Glomerular endothelial cell (primary cell): Measurements from ENCODE around the gene ATXN2. TPM values are rescaled to one million over a fixed set of nuclear protein-coding genes. Genes with fewer than 3 reads are reported as not detected.

Experiments used
- DNase-seq: peaks from one replicate; pipeline ENCODE4 v3.0.0-alpha.2; 2011; ENCODE audit warnings: low read depth, low spot score; ENCODE audit errors: extremely low read depth
- total RNA-seq: library from RNA; depleted of rRNA; stranded (reverse); fragments of >200 nt; gene quantifications from 2 replicates; pipeline ENCODE4 v1.2.3, GENCODE V29; 2015

The ATXN2 gene
- total RNA-seq, 1 donor from 2014 or later, result 51.8 TPM

GRCh38 chr12:111454311-111454710, 144.8 kb downstream of the ATXN2 start:
- no peak for DNase-seq

DNA sequence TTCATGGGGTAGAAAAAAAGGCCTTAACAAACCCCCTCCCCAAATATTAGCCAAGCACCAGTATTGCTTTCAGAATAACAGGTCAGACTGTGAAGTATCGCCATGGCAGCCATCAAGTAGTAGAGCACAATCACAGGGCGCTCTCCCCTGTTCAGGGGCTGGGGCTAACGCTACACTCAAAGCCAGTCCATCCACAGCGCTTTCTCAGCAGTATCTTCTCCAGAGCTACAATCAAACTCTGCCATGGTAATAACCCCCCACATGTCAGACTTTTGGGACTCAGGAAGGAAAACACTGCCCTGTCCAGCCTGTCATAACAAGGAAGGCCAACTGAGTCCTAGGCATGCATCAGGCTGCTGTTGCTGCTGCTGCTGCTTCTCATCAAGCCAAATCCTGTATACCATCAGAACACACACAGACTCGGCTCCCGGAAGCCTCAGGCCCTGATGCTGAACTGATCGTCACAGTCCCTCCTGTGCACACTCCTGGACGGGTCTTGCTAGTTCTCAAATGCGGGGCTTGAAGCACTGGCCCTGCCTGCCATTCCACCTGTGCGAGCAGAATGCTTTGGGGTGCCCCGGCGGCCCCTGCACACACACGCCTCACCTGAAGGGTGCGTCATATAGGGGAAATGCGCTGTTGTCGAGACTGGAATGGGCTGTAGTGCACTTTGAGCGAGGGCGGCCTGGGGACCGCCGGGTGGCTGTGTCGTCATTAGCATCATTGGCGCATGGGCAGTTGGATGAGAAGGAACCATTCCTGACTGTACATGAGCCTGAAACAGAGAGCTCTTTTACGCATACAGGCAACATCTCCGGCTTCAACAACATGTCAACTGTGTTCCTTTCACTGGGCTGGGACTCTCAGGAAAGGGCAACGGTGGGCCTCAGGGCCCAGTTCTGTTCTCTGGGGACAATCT, 145.8 kb downstream of the ATXN2 start:
- DNase-seq, result no peak

DNA sequence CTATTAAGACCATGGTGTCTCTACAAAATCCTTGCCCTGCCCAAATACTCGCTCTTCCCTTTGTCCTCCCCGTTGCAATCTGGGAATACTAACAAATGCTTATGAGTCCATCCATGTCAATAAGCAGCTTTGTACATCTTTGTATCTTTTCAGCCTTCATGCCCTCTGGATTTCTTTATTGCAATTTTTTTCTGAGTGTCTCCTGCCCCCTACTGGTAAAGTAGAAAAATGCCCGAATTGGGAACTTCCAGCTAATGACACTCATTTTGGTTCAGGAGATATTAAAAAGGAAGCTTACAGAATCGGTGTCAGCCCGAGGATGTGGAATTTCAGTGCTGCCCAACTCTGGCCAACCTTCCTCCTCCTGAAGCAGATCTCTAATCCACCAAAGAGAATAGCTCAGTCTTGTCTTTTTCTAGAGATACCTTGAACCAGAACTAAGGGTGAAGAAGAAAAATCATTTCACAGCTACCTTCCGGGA, 147.4 kb downstream of the ATXN2 start:
- no peak for DNase-seq

DNA sequence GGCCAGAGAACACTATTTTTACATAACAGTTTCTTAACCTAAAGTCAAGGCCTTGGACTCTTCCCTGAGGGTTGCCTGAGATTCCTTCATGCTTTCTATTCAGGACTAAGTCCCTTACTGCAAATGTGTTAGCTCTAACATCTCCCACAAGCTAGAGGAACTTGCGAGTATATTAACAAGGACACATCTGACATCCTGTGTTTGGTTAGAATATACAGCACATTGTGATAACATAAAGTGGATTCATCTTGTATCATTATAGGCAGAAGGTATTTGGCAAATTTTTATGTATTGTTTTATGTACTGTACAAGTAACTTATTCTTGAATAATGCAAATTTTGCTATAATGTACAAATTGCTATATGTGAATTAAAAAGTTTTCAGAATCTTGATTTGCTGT, 147.9 kb downstream of the ATXN2 start:
- no peak for DNase-seq

DNA sequence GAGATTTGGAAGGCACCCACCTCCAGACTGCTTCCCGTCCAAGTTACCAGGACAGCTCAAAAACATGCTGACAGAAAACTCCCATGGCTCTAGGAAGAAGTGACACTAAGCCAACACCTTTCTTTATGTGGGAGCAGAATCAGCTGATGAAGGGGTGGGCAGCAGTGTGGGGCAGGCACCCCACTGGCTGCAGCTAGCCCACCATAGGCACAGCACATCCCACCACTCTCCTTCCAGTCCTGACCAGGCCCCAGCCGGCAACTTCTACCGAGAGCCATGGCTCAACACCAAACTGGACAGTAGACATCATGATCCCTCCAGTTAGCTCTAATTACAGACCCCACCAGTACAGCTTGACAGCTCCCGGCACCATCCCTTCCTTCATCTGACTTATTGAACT, 148.4 kb downstream of the ATXN2 start:
- no peak for DNase-seq

GRCh38 chr12:111448846-111449790, 150.0 kb downstream of the ATXN2 start:
- DNase-seq, result no peak

DNA sequence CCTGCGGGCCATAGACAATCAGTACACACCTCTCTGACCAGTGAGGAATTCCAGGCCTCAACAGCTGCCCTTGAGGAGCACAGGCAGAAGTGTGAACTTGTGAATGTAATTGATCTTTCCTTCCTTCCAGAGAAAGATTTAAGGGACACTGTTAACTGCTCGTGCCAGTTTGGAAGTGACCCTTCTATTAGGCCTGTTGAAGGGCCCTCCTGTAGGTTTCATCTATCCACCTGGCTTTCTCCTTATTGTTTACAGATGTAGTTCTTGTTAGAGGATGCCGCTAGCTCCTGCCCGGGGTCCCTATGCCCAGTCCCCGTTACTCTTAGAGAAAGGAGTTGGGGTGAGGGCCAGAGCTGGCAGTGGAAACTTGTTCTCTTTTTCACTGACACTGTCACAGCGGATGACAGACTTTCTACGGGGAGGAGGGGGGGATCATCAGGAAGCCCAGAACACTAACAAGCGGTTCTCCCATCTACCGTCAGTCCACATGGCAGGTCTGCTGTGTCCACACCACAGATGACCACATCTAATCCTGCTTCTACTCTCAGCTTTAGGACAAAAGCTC, 150.8 kb downstream of the ATXN2 start:
- no peak for DNase-seq

GRCh38 chr12:111447571-111448265, 151.4 kb downstream of the ATXN2 start:
- no peak for DNase-seq

DNA sequence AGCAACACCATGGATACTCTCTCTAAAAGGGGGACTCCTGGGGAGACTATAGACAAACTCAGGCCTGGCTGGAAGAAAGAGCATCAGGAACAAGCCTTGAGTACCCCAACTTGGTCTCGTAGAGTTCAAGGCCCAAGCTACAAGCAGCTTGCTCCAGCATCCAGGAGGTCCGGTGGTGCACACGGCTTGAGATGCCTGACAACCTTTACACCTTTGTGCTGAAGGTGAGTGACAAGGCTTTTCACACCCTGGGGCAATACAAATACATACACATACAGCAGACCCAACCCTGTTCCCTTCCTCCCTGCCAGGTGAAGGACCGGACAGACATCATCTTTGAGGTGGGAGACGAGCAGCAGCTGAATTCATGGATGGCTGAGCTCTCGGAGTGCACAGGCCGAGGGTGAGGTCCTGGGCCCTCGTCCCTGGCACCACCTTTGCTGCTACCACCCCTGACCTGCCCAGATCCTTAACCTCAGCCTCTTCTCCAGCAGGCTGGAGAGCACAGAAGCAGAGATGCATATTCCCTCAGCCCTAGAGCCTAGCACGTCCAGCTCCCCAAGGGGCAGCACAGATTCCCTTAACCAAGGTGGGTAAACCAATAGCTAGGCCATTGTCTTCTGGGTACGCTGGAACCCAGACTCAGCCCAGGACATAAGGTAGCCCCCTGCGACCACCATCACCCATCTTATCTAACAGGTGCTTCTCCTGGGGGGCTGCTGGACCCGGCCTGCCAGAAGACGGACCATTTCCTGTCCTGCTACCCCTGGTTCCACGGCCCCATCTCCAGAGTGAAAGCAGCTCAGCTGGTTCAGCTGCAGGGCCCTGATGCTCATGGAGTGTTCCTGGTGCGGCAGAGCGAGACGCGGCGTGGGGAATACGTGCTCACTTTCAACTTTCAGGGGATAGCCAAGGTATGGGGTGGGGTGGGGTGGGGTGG, 152.2 kb downstream of the ATXN2 start:
- DNase-seq, result no peak

- DNase-seq, result peak; percentile 84
Observed at GRCh38 chr12:111445726-111446581, 153.2 kb downstream of the ATXN2 start.

- no peak for DNase-seq
Observed at GRCh38 chr12:111444925-111445725, 154.0 kb downstream of the ATXN2 start.

DNA sequence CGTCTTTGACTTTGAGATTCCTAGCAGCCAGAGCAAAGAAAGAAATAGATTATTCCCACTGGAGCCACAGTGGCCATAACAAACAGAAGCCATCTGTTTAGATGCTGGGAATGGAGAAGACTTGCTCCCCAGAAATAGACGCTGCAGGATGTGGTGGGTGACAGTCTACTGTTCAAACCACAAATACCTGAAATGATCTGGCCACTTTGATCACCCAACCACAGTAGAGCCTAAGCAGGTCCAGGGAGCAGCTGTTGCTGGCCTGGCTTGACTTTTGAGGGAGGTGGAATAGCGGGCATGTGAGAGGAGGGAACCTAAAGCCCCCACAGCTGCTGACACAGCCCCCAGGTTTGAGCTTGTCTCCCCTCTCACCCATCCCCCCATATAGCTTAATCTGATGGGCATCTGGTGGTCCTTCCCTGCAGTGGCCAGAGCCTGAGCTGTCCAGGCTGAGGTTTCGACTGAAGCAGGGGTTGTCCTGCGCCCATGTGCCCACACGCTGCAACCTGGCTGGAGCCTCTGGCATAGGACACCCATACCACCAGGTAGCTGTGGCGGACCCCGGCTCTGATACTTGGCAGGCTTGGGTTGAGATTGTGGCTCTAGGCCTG, 154.7 kb downstream of the ATXN2 start:
- DNase-seq, result no peak

DNA sequence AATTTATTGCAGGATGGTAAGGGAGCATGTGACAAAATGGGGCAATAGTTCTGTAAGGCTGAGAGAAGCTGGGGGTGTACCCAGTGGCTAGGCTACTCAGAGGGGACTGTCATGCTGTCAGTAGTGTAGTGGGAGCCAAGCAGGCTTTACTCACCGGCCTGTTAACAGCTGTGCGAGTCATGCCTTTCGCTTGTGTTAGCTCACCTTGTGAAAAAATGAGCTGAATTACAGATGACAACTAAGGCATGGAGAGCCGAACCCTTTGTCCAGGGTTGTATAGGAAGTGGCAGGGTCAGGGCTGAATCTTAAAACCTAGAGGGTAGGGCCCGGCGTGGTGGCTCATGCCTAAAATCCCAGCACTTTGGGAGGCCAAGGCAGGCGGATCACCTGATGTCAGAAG, 155.5 kb downstream of the ATXN2 start:
- DNase-seq, result no peak

GRCh38 chr12:111443086-111443485, 156.0 kb downstream of the ATXN2 start:
- no peak for DNase-seq

GRCh38 chr12:111442301-111443045, 156.6 kb downstream of the ATXN2 start:
- no peak for DNase-seq

DNA sequence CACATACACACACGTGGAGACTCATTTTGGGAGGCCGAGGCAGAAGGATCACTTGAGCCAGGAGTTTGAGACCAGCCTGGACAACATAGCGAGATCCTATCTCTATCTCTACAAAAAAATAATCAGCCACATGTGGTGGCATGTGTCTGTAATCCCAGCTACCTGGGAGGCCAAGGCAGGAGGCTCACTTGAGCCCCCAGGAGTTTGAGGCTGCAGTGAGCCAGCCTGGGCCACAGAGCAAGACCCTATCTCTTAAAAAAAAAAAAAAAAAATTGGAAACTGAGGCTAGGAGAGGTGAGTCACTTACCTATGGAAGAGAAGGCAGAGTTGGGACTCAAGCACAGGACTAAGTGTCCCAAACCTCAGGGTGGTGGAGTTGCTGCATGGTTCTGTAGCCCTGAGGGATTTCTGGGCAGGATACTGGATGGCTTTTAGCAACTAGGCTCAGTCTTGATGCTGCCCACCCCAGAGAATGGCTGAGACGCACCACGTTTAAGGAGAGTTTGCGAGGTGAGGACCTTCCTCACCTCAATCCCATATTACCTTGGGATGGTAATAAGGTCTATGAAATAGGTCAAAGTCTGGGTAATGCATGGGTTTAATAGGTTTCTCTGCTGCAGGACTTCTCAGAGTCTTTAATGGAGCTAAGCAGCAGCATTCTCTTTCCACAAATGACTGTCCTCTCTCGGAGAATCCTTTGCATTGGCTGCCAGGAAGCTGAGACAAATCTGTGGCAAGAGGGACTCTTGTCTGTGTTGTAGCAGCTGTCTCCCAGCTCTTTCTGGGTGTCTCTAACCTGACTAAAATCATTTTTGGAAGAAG, 157.8 kb downstream of the ATXN2 start:
- DNase-seq, result no peak
